Fibroblast of upper back skin (primary cell): Measurements from ENCODE around the gene SRSF5.

Experiments used
- DNase-seq: peaks from one replicate; pipeline ENCODE4 v3.0.0-alpha.2; 2013

Gene SRSF5

DNA sequence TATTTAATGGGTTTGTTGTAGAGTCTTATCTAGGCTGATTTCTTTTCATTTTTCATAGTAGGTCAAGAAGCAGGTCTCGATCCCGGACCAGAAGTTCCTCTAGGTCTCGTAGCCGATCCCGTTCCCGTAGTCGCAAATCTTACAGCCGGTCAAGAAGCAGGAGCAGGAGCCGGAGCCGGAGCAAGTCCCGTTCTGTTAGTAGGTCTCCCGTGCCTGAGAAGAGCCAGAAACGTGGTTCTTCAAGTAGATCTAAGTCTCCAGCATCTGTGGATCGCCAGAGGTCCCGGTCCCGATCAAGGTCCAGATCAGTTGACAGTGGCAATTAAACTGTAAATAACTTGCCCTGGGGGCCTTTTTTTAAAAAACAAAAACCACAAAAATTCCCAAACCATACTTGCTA is 4.2 kb downstream of the SRSF5 start:
- no peak for DNase-seq

DNA sequence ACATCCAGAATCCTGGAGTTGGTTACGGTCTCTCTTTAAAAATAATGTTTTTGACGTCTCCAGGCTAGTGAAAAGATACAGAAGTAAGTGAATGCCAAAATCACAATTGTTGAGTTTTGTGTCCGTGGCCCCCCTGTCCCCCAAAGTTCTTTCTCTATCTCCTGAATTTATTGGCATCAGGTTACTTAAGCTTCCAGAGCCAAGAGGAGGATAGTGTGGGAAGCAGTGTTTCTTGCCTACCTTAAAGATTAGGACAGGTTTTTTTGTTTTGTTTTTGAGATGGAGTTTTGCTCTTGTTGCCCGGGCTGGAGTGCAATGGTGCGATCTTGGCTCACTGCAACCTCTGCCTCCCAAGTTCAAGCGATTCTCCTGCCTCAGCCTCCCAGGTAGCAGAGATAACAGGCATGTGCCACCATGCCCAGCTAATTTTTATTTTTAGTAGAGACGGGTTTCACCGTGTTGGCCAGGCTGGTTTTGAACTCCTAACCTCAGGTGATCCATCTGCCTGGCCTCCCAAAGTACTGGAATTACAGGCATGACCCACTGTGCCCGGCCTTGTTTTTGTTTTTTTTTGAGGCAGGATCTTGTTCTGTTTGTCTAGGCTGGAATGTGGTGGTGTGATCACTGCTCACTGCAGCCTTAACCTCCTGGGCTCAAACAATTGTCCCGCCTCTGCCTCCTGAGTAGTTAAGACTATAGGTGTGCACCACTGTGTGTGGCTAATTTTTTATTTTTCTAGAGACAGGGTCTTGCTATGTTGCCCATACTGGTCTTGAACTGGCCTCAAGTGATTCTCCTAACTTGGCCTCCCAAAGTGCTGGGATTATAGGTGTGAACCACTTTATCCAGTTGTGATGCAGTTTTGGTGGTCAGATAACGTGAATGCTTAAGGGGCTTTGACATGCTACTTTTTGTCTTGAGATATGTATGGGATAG is 5.4 kb downstream of the SRSF5 start:
- no peak for DNase-seq

- DNase-seq, result no peak
These were observed 6.8 kb downstream of the SRSF5 start for GRCh38 chr14:69773571-69774276.

GRCh38 chr14:69775012-69775411 is 8.1 kb downstream of the SRSF5 start:
- no peak for DNase-seq

GRCh38 chr14:69776875-69777453 is 10.0 kb downstream of the SRSF5 start:
- no peak for DNase-seq

DNA sequence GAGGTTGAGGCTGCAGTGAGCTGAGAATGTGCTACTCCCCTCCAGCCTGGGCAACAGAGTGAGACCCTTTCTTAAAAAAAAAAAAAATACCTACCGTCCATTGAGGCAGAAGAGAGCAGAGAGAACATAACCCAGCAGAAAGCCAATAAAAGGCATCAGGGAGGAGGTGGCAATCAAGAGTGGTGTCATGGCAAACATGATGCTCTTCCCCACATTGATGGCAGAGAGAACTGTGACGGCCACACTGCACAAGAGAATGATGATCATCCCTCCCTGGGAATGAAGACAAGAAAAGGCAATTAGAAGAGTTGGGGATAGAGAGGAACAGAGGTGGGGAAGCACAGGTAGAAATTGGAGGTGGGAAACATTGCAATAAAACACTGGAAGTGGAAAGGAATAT is 12.1 kb downstream of the SRSF5 start:
- no peak for DNase-seq

- DNase-seq, result no peak
These were observed 13.2 kb downstream of the SRSF5 start for GRCh38 chr14:69780092-69780491.

- DNase-seq, result no peak
These were observed 14.0 kb downstream of the SRSF5 start for GRCh38 chr14:69780952-69781351.

DNA sequence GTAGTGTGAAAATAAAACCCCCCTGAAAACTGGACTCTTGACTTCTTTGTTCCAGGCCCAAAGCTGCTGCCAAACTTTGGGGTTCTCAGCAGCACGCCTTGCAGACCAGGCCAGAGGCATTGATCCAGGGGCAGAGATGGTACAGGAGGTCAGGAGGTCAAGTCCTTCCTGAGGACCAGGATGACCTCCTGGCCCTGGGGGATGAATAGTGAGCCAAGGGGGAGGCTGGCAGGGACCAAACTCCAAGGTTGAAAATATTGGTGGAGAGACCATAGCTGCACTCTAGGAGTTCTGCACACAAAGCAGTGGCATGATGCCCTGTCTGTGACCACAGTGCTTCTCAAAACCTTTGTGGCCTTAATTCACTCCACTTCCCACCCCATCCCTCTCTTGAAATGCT is 18.0 kb downstream of the SRSF5 start:
- DNase-seq, result no peak

- no peak for DNase-seq
These were observed 19.7 kb downstream of the SRSF5 start for GRCh38 chr14:69786603-69787002.

GRCh38 chr14:69789118-69789640 is 22.2 kb downstream of the SRSF5 start:
- no peak for DNase-seq

- no peak for DNase-seq
These were observed 26.0 kb downstream of the SRSF5 start for GRCh38 chr14:69792887-69793421.

DNA sequence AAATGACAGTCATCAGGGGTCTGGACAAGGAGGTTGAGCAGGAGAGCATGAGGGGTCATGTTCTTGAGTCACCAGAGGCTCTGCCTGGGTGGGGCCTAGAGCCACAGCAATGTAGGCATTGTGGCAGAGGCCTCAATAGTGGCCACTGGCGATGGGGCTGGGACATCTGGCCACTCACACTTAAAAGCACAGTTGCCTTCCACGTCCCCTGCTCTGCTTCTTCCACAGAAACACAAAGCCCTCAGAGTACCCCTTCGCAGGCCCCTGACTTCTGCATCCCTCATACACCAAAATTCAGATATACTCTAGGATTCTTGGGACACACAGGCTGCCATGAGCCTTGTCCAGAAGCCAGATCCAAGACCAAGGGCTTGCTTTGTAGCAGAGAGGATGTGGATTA is 27.8 kb downstream of the SRSF5 start:
- DNase-seq, result no peak

DNA sequence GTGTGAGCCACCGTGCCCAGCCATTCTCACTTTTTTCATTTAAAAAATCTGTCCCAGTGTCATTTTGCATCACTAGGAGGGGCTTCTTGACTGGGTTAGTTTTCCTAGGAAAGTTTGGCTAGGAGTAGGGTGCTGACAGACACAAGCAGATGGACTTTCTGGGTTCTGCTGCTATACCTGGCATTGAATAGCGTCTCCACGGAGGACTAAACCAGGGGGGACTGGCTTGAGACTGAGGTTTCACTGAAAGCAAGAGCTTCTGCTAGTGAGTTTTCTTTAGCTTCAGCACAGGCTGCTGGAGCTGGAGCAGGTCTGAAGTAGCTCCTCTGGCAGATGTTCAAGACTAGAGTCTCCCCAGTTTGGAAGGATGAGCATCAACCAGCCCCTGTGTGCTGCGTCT is 28.7 kb downstream of the SRSF5 start:
- DNase-seq, result no peak

- DNase-seq, result no peak
These were observed 30.0 kb downstream of the SRSF5 start, which contains the start of gene SLC10A1 for GRCh38 chr14:69796797-69797500. SLC10A1 (minus strand) TSS chr14:69797241; CDS start chr14:69797155, 86 bp downstream.

DNA sequence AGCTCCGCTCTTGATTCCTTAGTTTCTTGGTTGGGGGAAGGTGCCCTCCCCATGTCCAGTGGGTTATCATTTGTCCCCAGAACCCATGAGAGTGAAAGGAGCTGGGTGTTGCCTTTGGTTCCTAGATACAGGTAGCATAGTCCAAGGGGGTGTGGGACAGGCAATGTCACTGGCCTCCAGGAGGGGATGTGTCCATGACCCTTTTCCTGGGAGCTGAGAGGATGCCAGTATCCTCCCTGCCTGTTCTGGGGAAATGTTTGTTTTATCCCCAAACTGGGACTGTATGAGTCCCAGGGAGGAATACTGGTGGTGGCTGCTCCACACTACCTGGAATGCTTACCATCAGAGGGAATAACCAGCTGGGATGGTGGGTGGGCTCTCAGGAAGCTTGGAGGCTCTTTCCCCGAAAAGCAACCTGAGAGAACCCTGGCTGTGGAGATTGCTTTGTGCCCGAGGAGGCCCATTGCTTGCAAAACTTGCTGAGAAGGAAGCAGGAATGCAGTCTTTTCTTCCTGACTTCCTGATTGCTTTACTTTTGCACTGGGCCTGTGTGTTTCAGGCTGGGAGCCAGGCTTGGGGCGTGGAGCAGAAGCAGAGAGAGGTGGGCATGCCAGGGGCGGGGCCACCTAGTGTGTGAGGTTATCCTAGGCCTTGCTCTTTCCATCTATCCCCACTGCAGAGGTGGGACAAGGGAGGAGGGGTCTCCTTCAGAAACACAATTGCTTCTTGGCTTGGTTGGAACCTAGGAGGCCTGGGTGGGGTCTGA is 30.8 kb downstream of the SRSF5 start:
- DNase-seq, result no peak

DNA sequence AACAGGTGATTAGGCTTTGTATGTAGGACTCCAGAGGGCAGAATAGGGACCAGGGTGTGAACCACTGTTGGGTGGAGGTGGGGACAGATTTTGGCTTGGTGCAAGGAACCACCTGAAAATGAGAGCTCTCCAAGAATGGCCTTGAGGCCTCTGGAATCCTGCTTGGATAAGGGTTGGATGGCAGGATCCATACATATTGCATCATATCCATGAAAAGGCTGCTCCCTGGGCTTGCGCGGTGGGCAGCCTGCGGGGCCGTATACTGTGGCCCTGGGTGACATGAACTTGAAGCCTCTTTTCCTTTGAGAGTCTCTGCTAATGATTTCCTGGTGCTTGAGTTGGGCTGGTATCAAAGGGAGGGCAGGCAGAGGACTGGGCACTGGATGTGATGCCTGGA is 31.4 kb downstream of the SRSF5 start:
- DNase-seq, result no peak

- no peak for DNase-seq
These were observed 36.8 kb downstream of the SRSF5 start for GRCh38 chr14:69803753-69804152.

GRCh38 chr14:69804902-69805301 is 38.0 kb downstream of the SRSF5 start:
- DNase-seq, result no peak

DNA sequence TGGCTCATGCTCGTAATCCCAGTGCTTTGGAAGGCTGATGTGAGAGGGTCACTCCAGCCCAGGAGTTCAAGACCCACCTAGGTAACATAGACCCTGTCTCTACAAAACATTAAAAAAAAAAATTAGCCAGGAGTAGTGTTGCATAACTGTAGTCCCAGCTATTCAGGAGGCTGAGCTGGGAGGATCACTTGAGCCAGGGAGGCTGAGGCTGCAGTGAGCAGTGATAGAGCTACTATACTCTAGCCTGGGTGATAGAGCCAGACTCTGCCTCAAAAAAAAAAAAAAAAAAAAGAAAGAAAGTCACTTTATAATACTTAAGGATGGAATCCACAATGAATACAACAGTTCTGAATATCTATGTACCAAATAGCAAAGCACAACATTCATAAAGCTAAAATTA is 40.2 kb downstream of the SRSF5 start:
- no peak for DNase-seq

DNA sequence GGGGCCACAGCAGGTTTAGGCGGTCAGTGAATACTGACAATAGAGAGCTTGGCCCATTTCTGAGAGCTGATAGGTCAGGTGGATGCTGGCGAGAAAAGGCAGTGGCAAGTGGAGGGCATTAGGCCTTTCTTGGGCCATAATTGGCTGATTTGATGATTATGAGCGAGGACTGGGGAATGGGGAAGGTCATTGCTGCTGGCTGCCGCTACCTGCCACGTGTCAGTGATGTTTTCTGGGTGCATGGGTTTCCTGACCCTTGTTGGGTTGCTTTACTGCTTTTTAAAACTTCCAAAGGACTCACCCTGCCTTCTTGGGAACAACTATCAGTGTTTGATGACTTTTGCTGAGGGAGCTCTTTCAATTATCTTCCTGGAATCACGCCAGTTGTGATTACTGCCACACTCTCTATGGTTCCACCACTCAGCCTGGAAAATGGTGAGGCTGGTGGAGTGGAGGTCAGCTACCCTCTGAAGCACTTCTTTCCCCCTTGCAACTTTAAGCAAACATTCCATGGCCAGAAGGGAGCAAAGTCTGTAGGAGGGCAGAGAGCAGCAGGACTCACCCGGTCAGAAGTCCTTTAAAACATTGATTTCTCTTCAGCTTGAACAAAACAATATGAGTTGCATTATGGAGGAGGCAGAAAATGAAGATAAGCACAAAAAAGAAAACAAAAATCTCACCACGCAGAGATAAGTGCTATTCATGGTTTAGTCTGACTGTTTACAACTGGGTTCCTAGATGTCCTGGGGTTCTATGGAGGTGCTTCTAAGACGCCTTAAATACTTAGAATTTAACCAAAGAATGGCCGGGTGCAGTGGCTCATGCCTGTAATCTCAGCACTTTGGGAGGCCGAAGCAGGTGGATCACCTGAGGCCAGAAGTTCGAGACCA is 42.2 kb downstream of the SRSF5 start:
- no peak for DNase-seq
